ENCODE results near the gene TRIM46.

The TRIM46 gene

GRCh38 chr1:155137154-155137949 lies 36.3 kb upstream of the TRIM46 start:
- H3K27ac ChIP-seq = no peak overlapping the region; the same call in 1 of the 2 replicates
- no peaks in the 10 kb centered on the region for H3K36me3 ChIP-seq (ENCODE audit: insufficient read depth)
- H4K20me1 ChIP-seq (ENCODE audit: insufficient read depth) = no peaks in the 10 kb centered on the region
- H2AFZ ChIP-seq (ENCODE audit: low read depth) = no peak overlapping the region
- peaks cover 15% of the 10 kb centered on the region for H3K27me3 ChIP-seq (ENCODE audit: insufficient read depth, low read depth)
- H3K9ac ChIP-seq = no peak overlapping the region
- peaks cover 39% of the 10 kb centered on the region for H3K4me1 ChIP-seq (ENCODE audit: low read depth, poor library complexity, severe bottlenecking)
- TF ChIP-seq CTCF (conservative IDR thresholded peaks at IDR 0.05; ENCODE audit: low read depth, low read length) = no peak
- H3K4me3 ChIP-seq (IDR thresholded peaks at IDR 0.05; ENCODE audit: insufficient read depth, low read depth, low read length) = no peak overlapping the region
- peaks cover 30% of the 10 kb centered on the region for H3K79me2 ChIP-seq (ENCODE audit: insufficient read depth, low read depth)
- peak overlapping the region; percentile 83 for H3K4me2 ChIP-seq

DNA sequence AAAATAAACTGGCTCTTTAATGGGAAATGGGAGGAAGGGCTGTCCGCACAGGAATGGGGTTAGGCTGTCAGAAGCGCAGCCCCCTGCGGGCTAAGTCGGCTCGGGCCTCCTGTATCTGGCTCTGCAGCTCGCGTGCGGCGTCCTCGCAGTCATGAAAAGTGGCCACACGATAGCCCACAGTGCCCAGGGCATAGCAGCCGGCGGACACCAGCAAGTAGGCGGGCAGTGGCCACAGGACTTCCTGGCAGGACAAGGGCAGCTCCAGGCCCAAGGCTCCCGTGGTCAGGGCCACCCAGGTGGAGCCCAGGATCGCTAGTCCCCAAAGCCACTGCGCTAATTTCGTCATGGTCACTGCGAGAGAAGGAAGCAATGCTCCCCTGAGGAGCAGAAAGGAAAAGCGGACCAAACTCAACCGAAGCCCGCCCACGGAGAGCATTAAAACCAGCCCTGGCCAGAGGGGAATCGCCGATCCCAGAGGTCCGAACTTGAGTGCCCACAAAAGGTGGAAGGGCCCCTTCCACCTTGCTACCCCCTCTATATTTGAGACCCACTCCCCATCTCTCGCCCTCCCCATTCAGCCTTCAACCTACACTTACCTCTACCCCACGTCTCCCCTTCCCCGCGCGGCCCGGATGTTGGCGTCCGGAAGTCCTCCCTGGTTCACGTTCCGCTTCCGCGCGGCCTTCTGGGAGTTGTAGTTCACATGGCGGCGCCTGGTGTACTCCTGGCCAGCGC lies 33.6 kb upstream of the TRIM46 start, which contains the start of gene DPM3:
Gene DPM3, minus strand, starts transcription at position 637 of the 735 bp plus-strand sequence. Its CDS starts 291 bp downstream, at position 346.
- H3K79me2 ChIP-seq (ENCODE audit: insufficient read depth, low read depth) = peaks cover 30% of the 10 kb centered on the region
- no peak for TF ChIP-seq CTCF (conservative IDR thresholded peaks at IDR 0.05; ENCODE audit: low read depth, low read length)
- H3K4me1 ChIP-seq (ENCODE audit: low read depth, poor library complexity, severe bottlenecking) = peaks cover 29% of the 10 kb centered on the region
- H2AFZ ChIP-seq (ENCODE audit: low read depth) = peak within 1 kb of the TSS; percentile 70
- H3K27ac ChIP-seq = peak within 1 kb of the TSS; percentile 17; the same call in 1 of the 2 replicates
- H3K4me2 ChIP-seq = peak within 1 kb of the TSS; percentile 62
- peak within 1 kb of the TSS; percentile 100 for H3K4me3 ChIP-seq (IDR thresholded peaks at IDR 0.05; ENCODE audit: insufficient read depth, low read depth, low read length)
- peaks cover 37% of the 10 kb centered on the region for H3K27me3 ChIP-seq (ENCODE audit: insufficient read depth, low read depth)
- H3K36me3 ChIP-seq (ENCODE audit: insufficient read depth) = no peaks in the 10 kb centered on the region
- peak within 1 kb of the TSS; percentile 55; the same call in 1 of the 2 replicates for H3K9ac ChIP-seq
- H4K20me1 ChIP-seq (ENCODE audit: insufficient read depth) = no peaks in the 10 kb centered on the region

GRCh38 chr1:155140630-155140953 lies 33.1 kb upstream of the TRIM46 start:
- no peak for TF ChIP-seq CTCF (conservative IDR thresholded peaks at IDR 0.05; ENCODE audit: low read depth, low read length)
- peaks cover 30% of the 10 kb centered on the region for H3K79me2 ChIP-seq (ENCODE audit: insufficient read depth, low read depth)
- no peaks in the 10 kb centered on the region for H3K36me3 ChIP-seq (ENCODE audit: insufficient read depth)
- peak overlapping the region; percentile 62 for H3K4me2 ChIP-seq
- peak overlapping the region; percentile 100 for H3K4me3 ChIP-seq (IDR thresholded peaks at IDR 0.05; ENCODE audit: insufficient read depth, low read depth, low read length)
- H3K27me3 ChIP-seq (ENCODE audit: insufficient read depth, low read depth) = peaks cover 42% of the 10 kb centered on the region
- no peaks in the 10 kb centered on the region for H4K20me1 ChIP-seq (ENCODE audit: insufficient read depth)
- H3K4me1 ChIP-seq (ENCODE audit: low read depth, poor library complexity, severe bottlenecking) = peaks cover 29% of the 10 kb centered on the region
- H3K27ac ChIP-seq = no peak overlapping the region
- H3K9ac ChIP-seq = peak overlapping the region; percentile 55; the same call in 1 of the 2 replicates
- peak overlapping the region; percentile 70 for H2AFZ ChIP-seq (ENCODE audit: low read depth)

DNA sequence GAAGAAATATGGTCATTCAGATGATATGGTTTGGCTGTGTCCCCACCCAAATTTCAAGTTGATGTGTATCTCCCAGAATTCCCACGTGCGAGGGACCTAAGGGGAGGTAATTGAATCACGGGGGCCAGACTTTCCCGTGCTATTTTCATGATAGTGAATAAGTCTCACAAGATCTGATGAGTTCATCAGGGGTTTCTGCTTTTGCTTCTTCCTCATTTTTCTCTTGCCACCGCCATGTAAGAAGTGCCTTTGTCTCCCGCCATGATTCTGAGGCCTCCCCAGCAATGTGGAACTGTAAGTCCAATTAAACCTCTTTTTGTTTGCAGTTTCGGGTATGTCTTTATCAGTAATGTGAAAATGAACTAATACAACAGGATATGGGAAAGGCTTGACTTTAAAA lies 31.9 kb upstream of the TRIM46 start:
- no peak for TF ChIP-seq CTCF (conservative IDR thresholded peaks at IDR 0.05; ENCODE audit: low read depth, low read length)
- Histone ChIP-seq H3K9ac (no peak overlapping the region), H3K4me3 (IDR thresholded peaks at IDR 0.05; ENCODE audit: insufficient read depth, low read depth, low read length) (no peak overlapping the region), H3K4me1 (ENCODE audit: low read depth, poor library complexity, severe bottlenecking) (peaks cover 27% of the 10 kb centered on the region), H3K4me2 (no peak overlapping the region), H3K79me2 (ENCODE audit: insufficient read depth, low read depth) (peaks cover 27% of the 10 kb centered on the region), H4K20me1 (ENCODE audit: insufficient read depth) (no peaks in the 10 kb centered on the region), H3K36me3 (ENCODE audit: insufficient read depth) (no peaks in the 10 kb centered on the region), H2AFZ (ENCODE audit: low read depth) (no peak overlapping the region), H3K27ac (no peak overlapping the region), H3K27me3 (ENCODE audit: insufficient read depth, low read depth) (peaks cover 49% of the 10 kb centered on the region)
